ENCODE data around the gene AP1AR. TPM values are rescaled to one million over a fixed set of nuclear protein-coding genes. Genes with fewer than 3 reads are reported as not detected.
"Not testable (repeated sequence)": the region's sequence is repeated elsewhere in the genome, so short reads cannot be mapped to it uniquely, and the experiment has no call there.

AP1AR gene
- total RNA-seq, 2 experiments from 2014 or later: 14.7 to 15.2 TPM

DNA sequence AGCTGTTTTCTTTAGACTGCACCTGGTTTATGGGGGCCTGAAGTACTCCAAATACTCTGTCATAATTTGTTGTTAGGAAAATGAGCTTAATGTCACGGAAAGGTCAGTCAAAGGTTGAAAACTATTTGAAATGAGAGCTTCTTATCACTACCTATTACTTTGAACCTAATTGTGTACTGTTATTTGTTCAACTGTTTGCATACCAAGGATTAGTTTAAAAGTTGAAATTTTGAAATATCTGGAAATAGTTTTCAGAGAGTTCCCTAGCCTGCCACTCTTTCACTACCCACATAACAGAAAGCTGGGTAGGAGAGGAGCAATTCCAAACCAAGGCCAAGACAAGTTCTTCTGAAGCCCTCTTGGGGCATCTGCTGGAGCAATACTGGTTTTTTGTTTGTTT lies 28.0 kb upstream of the AP1AR start:
- CTCF ChIA-PET: interaction anchor here (0.9 to 1.3 kb wide), 3 partner anchors 11 to 86 kb away, joined by 3 read pairs; no protein-coding TSS in a partner anchor
- intact Hi-C loops (cut with micrococcal nuclease): no loop called here
- Mint-ChIP-seq H3K27ac (no peak overlapping the region), H3K36me3 (ENCODE audit: low read depth) (no peaks in the 10 kb centered on the region), H3K27me3 (ENCODE audit: low read depth) (peaks cover 10% of the 10 kb centered on the region), H3K9me3 (no peaks in the 10 kb centered on the region), H3K4me3 (no peak overlapping the region), H3K4me1 (ENCODE audit: low read depth) (peaks cover 21% of the 10 kb centered on the region)
- no peak for DNase-seq

DNA sequence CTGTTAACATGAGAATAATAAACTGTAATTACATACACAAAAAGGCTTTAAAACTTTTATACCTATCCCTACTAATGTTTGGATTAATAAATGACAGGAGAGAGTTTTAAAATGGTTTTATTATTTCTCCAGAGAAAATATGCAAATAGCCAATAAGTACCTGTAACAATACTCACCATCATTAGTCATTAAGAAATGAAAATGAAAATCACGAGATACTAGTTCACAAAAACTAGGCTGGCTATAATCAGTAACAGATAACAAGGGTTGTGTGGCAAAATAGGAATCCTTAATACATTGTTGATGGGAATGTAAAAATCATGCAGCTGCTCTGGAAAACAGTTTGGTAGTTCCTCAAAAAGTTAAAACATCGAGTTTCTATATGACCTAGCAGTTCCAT lies 25.2 kb upstream of the AP1AR start:
- no peaks in the 10 kb centered on the region for H3K36me3 Mint-ChIP-seq (ENCODE audit: low read depth)
- CTCF ChIA-PET: no interaction called here

DNA sequence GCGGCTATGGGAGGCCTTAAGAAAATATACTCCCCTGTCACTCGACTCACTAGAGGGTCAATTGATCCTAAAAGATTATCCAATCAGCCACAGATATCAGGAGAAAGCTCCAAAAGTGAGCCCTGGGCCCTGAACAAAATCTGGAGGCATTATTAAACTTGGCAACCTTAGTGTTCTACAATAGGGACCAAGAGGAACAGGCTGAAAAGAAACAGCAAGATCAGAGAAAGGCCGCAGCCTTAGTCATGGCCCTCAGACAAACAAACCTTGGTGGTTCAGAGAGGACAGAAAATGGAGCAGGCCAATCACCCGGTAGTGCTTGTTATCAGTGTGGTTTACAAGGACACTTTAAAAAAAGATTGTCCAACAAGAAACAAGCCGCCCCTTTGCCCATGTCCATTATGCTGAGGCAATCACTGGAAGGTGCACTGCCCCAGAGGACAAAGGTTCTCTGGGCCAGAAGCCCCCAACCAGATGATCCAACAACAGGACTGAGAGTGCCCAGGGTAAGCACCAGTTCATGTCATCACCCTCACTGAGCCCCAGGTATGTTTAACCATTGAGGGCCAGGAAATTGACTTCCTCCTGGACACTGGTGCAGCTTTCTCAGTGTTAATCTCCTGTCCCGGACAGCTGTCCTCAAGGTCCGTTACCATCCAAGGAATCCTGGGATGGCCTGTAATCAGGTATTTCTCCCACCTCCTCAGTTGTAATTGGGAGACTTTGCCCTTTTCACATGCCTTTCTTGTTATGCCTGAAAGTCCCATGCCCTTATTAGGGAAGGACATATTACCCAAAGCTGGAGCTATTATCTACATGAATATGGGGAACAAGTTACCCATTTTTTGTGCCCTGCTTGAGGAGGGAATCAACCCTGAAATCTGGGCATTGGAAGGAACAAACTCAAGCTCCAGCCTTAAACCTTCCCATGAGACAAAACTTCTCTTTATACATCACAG lies 23.2 kb upstream of the AP1AR start:
- H3K4me1 Mint-ChIP-seq (ENCODE audit: low read depth); H3K27ac Mint-ChIP-seq: not testable (repeated sequence)

More for the DNA sequence above, 25.2 kb upstream of the AP1AR start:
- Mint-ChIP-seq H3K9me3 (no peaks in the 10 kb centered on the region), H3K27me3 (ENCODE audit: low read depth) (peaks cover 8% of the 10 kb centered on the region), H3K27ac (no peak overlapping the region), H3K4me1 (ENCODE audit: low read depth) (peaks cover 4% of the 10 kb centered on the region), H3K4me3 (no peak overlapping the region)
- DNase-seq: no peak
- intact Hi-C loops (cut with micrococcal nuclease): no loop called here

DNA sequence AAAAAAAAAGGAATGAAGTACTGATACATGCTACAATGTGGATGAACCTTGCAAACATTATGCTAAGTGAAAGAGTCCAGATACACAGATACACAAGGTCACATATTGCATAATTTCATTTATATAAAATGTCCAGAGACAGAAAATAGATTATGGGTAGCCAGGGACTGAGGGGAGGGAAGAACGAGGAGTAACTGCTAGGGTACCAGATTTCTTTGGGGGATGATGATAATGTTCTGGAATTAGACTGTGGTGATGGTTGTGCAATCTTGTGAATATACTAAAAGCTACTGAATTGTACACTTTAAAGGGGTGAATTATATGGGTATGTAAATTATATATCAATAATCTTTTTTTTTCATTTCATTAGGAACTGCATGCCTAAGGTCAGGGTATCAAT lies 20.8 kb upstream of the AP1AR start:
- Mint-ChIP-seq H3K27ac (no peak overlapping the region), H3K36me3 (ENCODE audit: low read depth) (no peaks in the 10 kb centered on the region), H3K27me3 (ENCODE audit: low read depth) (no peaks in the 10 kb centered on the region), H3K4me3 (no peak overlapping the region), H3K9me3 (no peaks in the 10 kb centered on the region), H3K4me1 (ENCODE audit: low read depth) (peaks cover 5% of the 10 kb centered on the region)
- intact Hi-C loops (cut with micrococcal nuclease): loop anchor here (5.0 kb wide), 1 partner anchor 112 kb away; no protein-coding TSS in a partner anchor
- DNase-seq: no peak
- CTCF ChIA-PET: interaction anchor here (0.8 kb wide), 1 partner anchor 25 kb away, joined by 3 read pairs; no protein-coding TSS in a partner anchor

More for the DNA sequence above, 23.2 kb upstream of the AP1AR start:
- H3K27me3 Mint-ChIP-seq (ENCODE audit: low read depth); DNase-seq; intact Hi-C loops (cut with micrococcal nuclease); H3K4me3 Mint-ChIP-seq; H3K36me3 Mint-ChIP-seq (ENCODE audit: low read depth); H3K9me3 Mint-ChIP-seq; CTCF ChIA-PET: not testable (repeated sequence)

DNA sequence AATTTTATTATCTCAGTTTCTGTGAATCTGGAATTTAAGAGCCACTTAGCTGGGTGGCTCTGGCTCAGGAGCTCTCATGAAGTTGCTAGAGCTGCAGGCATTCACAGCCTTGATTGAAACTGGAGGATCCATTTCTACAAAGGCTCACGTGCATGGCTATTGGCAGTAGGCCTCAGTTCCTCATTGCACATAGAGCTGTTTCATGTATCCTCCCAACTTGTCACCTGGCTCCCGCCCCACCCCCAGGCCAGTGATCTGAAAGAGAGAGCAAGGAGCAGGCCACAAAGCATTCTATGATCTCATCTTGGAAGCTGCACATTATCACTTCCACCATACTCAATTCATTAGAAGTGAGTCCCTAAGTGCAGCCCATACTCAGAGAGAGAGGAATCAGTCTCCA lies 18.5 kb upstream of the AP1AR start:
- intact Hi-C loops (cut with micrococcal nuclease): loop anchor here (5.0 kb wide), 1 partner anchor 109 kb away; no protein-coding TSS in a partner anchor
- DNase-seq: no peak
- Mint-ChIP-seq H3K27me3 (ENCODE audit: low read depth) (no peaks in the 10 kb centered on the region), H3K4me1 (ENCODE audit: low read depth) (peaks cover 8% of the 10 kb centered on the region), H3K27ac (no peak overlapping the region), H3K36me3 (ENCODE audit: low read depth) (no peaks in the 10 kb centered on the region), H3K4me3 (no peak overlapping the region), H3K9me3 (no peaks in the 10 kb centered on the region)
- CTCF ChIA-PET: interaction anchor here (0.7 to 1.7 kb wide), 5 partner anchors 21 to 311 kb away, joined by 3 to 5 read pairs (median 4); no protein-coding TSS in a partner anchor

DNA sequence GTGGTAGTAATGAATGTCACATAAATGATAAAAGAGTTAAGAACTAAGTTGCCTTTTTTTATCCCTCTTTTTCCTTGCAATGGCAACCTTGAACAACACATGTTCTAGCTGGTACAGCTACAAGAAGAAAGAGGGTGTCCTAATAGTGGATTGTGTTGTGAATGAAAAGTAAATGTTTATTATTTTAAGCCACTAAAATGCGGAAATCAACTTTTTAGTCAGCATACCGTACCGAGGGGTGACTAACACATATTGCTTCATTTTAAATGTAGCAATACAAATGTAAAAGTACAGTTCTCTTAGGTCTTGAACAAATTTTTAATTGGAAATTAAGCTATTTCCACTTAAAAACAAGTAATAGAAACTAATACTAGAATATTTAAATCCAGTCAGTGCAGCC lies 17.7 kb upstream of the AP1AR start:
- H3K27ac Mint-ChIP-seq: no peak overlapping the region
- no peaks in the 10 kb centered on the region for H3K27me3 Mint-ChIP-seq (ENCODE audit: low read depth)
- no peaks in the 10 kb centered on the region for H3K36me3 Mint-ChIP-seq (ENCODE audit: low read depth)
- CTCF ChIA-PET: interaction anchor here (0.6 to 2.0 kb wide), 11 partner anchors 12 to 309 kb away, joined by 3 to 12 read pairs (median 3); no protein-coding TSS in a partner anchor
- H3K4me3 Mint-ChIP-seq: no peak overlapping the region
- intact Hi-C loops (cut with micrococcal nuclease): loop anchor here (1.0 to 5.0 kb wide), 5 partner anchors 17 to 309 kb away; partner anchors contain the start of gene AP1AR
- H3K9me3 Mint-ChIP-seq: peaks cover 4% of the 10 kb centered on the region
- no peak for DNase-seq
- H3K4me1 Mint-ChIP-seq (ENCODE audit: low read depth): peaks cover 14% of the 10 kb centered on the region

DNA sequence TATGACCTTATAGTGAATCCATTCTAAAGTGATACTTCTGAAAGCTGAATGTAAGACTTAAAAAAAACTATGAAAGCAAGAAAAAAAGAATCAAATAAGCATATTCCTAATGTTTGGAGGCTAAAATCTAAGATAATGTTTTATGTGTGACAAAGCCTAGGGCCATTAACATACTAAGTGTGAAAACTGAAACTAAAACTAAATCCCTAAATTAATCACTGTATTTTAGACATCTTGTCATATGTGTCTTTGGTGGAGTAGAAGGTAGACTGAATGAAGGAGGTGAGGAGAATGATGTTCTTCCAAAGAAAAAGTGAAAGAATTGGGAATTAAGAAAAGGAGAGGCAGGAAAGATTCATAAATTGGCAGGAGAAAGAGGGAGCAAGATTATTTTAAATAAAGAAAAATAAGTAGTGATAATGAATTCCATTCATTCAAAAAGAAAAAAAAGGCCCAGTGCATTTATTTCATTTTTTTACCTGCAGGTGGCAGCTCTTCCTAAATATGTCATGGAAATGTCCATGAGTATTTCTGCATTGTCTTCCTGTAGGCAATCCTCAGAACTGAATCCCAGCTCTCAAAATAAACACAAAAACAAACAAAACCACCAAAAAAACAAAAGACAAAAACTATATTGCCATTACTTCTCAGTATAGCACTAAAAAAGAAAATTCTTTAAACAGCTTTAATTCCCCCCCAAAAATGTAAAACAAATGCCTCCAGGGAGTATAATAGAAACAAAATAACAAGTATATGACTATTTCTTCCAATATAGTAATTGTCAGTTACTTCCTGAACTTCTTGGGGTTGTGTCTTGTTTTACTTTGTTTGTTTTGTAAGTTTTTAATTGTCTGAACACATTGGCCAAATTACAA lies 17.0 kb upstream of the AP1AR start:
- peaks cover 4% of the 10 kb centered on the region for H3K9me3 Mint-ChIP-seq
- H3K36me3 Mint-ChIP-seq (ENCODE audit: low read depth): no peaks in the 10 kb centered on the region
- H3K4me1 Mint-ChIP-seq (ENCODE audit: low read depth): peaks cover 14% of the 10 kb centered on the region
- DNase-seq: no peak
- H3K27me3 Mint-ChIP-seq (ENCODE audit: low read depth): no peaks in the 10 kb centered on the region
- intact Hi-C loops (cut with micrococcal nuclease): loop anchor here (1.0 to 5.0 kb wide), 5 partner anchors 17 to 309 kb away; partner anchors contain the start of gene AP1AR
- no peak overlapping the region for H3K4me3 Mint-ChIP-seq
- H3K27ac Mint-ChIP-seq: no peak overlapping the region
- CTCF ChIA-PET: interaction anchor here (0.6 to 2.0 kb wide), 12 partner anchors 10 to 310 kb away, joined by 3 to 12 read pairs (median 4); no protein-coding TSS in a partner anchor

DNA sequence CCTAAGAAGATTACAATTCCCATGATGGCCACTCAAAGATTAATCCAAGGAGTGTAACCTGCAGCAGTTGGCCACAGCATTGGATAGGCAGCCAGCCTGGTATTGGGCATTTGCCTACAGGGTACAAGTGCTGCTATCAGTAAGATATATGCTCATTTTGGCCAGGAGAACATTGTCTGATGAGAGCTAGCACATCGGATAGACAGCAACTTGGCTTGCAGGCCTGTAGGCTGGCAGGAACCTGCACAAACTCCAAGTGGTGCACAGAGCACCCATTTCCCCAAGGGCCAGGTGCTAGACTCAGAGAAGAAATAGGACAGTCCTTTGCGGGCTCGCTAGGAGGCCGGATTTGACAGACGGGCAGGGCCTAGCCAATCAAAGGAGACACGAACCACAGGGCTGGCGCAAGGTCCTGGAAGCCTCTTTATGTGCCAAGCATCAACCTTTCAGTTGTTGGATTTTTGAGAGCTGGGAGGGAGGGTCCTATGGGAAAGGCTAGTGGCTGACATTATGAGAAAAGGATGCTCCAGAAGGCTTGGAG lies 11.7 kb upstream of the AP1AR start:
- DNase-seq: no peak
- H3K27me3 Mint-ChIP-seq (ENCODE audit: low read depth): no peaks in the 10 kb centered on the region
- H3K4me1 Mint-ChIP-seq (ENCODE audit: low read depth): peaks cover 8% of the 10 kb centered on the region
- H3K27ac Mint-ChIP-seq: no peak overlapping the region
- no peak overlapping the region for H3K4me3 Mint-ChIP-seq
- CTCF ChIA-PET: no interaction called here
- peaks cover 4% of the 10 kb centered on the region for H3K9me3 Mint-ChIP-seq
- no peaks in the 10 kb centered on the region for H3K36me3 Mint-ChIP-seq (ENCODE audit: low read depth)
- intact Hi-C loops (cut with micrococcal nuclease): no loop called here

DNA sequence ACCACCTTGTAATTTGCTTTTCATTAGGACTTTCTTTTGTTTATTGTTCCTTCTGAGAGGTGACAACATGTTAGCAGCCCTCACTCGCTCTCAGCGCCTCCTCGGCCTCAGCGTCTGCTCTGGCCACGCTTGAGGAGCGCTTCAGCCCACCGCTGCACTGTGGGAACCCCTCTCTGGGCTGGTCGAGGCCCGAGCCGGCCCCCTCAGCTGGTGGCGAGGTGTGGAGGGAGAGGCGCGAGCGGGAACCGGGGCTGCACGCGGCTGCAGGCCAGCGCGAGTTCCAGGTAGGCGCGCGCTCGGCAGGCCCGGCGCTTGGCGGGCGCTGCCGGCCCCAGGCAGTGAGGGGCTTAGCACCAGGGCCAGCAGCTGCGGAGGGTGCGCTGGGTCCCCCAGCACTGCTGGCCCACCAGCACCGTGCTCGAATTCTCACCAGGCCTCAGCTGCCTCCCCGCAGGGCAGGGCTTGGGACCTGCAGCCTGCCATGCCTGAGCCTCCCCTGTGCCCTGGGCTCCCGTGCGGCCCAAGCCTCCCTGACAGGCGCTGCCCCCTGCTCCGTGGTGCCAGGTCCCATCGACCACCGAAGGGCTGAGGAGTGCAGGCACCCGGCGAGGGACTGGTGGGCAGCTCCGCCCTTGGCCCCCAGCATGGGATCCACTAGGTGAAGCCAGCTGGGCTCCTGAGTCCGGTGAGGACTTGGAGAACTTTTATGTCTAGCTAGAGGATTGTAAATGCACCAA lies 9.2 kb upstream of the AP1AR start:
- intact Hi-C loops (cut with micrococcal nuclease): no loop called here
- DNase-seq: no peak
- H3K27me3 Mint-ChIP-seq (ENCODE audit: low read depth): peaks cover 3% of the 10 kb centered on the region
- CTCF ChIA-PET: interaction anchor here (0.8 to 1.4 kb wide), 3 partner anchors 19 to 543 kb away, joined by 3 read pairs; no protein-coding TSS in a partner anchor
- no peak overlapping the region for H3K27ac Mint-ChIP-seq
- peaks cover 4% of the 10 kb centered on the region for H3K9me3 Mint-ChIP-seq
- no peaks in the 10 kb centered on the region for H3K36me3 Mint-ChIP-seq (ENCODE audit: low read depth)
- H3K4me3 Mint-ChIP-seq: no peak overlapping the region
- peaks cover 8% of the 10 kb centered on the region for H3K4me1 Mint-ChIP-seq (ENCODE audit: low read depth)

DNA sequence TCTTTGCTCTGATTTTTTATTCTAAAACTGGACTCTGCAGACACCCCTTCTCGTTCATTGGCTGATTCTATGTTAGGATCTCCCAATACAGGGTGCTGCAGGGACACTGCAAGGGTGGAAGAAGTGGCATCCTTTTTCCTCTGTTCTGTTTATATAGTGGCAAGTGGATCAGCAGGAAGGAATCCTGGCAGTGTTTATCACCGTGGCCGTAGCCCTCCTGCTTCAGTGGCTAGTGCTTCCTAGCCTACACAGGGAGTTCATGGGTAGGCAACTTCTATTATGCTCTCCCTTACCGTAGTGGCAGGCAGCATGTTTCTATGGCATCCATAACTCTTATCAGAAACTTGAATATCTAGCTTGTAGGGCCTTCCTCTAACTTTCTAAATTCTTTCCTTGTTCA lies 6.4 kb upstream of the AP1AR start:
- CTCF ChIA-PET: interaction anchor here (1.2 to 1.3 kb wide), 2 partner anchors 25 to 125 kb away, joined by 3 read pairs; no protein-coding TSS in a partner anchor
- intact Hi-C loops (cut with micrococcal nuclease): no loop called here

More for the DNA sequence above, 6.4 kb upstream of the AP1AR start:
- H3K4me1 Mint-ChIP-seq (ENCODE audit: low read depth): peaks cover 1% of the 10 kb centered on the region
- H3K9me3 Mint-ChIP-seq: no peaks in the 10 kb centered on the region
- no peaks in the 10 kb centered on the region for H3K36me3 Mint-ChIP-seq (ENCODE audit: low read depth)
- H3K27me3 Mint-ChIP-seq (ENCODE audit: low read depth): peaks cover 3% of the 10 kb centered on the region
- no peak for DNase-seq
- no peak overlapping the region for H3K4me3 Mint-ChIP-seq
- H3K27ac Mint-ChIP-seq: no peak overlapping the region
